ENCODE measurements around the gene DPY19L3. TPM values are rescaled to one million over a fixed set of nuclear protein-coding genes. Genes with fewer than 3 reads are reported as not detected.

The DPY19L3 gene
- total and polyA plus RNA-seq, 2 donors (not counting 1 experiment from before 2014, with no cell fraction given): 14.0 to 40.0 TPM

DNA sequence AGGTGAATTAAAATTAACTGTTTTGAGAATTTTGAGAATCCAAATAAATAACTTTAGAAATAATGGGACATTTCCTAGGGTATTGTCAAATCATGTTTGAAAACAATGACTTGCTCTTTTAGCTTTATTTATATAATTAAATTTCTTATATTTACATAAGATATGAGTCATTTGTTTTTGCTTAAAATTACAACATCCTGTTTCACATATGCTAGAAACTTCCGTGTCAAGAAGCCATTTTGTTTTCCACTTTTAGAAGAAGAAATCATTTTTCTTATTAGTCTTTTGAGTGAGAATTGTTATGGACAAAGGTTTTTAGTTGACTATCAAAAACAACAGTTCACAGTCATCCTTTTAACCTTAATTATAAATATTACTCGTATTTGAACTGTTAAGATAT lies 48.2 kb downstream of the DPY19L3 start:
- peaks cover 21% of the 10 kb centered on the region for H3K4me1 Mint-ChIP-seq
- H3K27ac Mint-ChIP-seq: no peak overlapping the region
- no peaks in the 10 kb centered on the region for H3K27me3 Mint-ChIP-seq
- H3K9me3 Mint-ChIP-seq (ENCODE audit: insufficient read depth): no peaks in the 10 kb centered on the region
- intact Hi-C loops (cut with micrococcal nuclease): no loop called here
- H3K27me3 ChIP-seq (replicated peaks in 1 of 4; ENCODE audit: control extremely low read depth in 1 of 4, control insufficient read depth in 3 of 4, insufficient read depth in 4 of 4, low read length in 3 of 4): no peaks in the 10 kb centered on the region
- TF ChIP-seq, protein P1, sequence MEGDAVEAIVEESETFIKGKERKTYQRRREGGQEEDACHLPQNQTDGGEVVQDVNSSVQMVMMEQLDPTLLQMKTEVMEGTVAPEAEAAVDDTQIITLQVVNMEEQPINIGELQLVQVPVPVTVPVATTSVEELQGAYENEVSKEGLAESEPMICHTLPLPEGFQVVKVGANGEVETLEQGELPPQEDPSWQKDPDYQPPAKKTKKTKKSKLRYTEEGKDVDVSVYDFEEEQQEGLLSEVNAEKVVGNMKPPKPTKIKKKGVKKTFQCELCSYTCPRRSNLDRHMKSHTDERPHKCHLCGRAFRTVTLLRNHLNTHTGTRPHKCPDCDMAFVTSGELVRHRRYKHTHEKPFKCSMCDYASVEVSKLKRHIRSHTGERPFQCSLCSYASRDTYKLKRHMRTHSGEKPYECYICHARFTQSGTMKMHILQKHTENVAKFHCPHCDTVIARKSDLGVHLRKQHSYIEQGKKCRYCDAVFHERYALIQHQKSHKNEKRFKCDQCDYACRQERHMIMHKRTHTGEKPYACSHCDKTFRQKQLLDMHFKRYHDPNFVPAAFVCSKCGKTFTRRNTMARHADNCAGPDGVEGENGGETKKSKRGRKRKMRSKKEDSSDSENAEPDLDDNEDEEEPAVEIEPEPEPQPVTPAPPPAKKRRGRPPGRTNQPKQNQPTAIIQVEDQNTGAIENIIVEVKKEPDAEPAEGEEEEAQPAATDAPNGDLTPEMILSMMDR (IDR thresholded peaks at IDR 0.05): no peak
- no peak for TF ChIP-seq EZH2 (IDR thresholded peaks at IDR 0.05; ENCODE audit: borderline replicate concordance, insufficient read depth, low read depth, low read length, poor library complexity, severe bottlenecking)
- H3K9ac ChIP-seq (ENCODE audit: low read length): no peak overlapping the region
- H2AFZ ChIP-seq (ENCODE audit: insufficient read depth, low read depth, low read length, poor library complexity, severe bottlenecking): no peak overlapping the region
- no peaks in the 10 kb centered on the region for H3K79me2 ChIP-seq (ENCODE audit: control insufficient read depth, insufficient read depth, low read length)
- no peaks in the 10 kb centered on the region for H3K4me1 ChIP-seq (ENCODE audit: control insufficient read depth in 2 of 2, insufficient read depth in 2 of 2, low read length in 2 of 2)
- H3K27ac ChIP-seq (ENCODE audit: low read length in 2 of 2): no peak overlapping the region
- no peak overlapping the region for H3K4me3 ChIP-seq (ENCODE audit: control extremely low read depth in 1 of 5, extremely low read depth in 1 of 5, insufficient read depth in 1 of 5, low read depth in 2 of 5, low read length in 4 of 5)
- no peak for DNase-seq
- CTCF ChIA-PET: no interaction called here
- POLR2A ChIA-PET: no interaction called here
- no peak for ATAC-seq (ENCODE audit: low read depth)
- no peaks in the 10 kb centered on the region for H4K20me1 ChIP-seq (ENCODE audit: control insufficient read depth, insufficient read depth, low read length, poor library complexity, severe bottlenecking)
- no peak overlapping the region for H3K4me3 Mint-ChIP-seq
- no peaks in the 10 kb centered on the region for H3K9me3 ChIP-seq (ENCODE audit: control extremely low read depth in 1 of 3, control insufficient read depth in 2 of 3, insufficient read depth in 1 of 3, low read length in 2 of 3)
- H3K36me3 ChIP-seq (replicated peaks in 1 of 2; ENCODE audit: control extremely low read depth in 1 of 2, control insufficient read depth in 1 of 2, extremely low read depth in 1 of 2, insufficient read depth in 2 of 2, low read length in 1 of 2): peaks cover 4 to 7% of the 10 kb centered on the region in 2 experiments
- H3K4me2 ChIP-seq (replicated peaks; ENCODE audit: low read depth, low read length, poor library complexity, severe bottlenecking): no peak overlapping the region
- no CpG with 5 or more reads among the region's 2 CpGs for WGBS (ENCODE audit: insufficient coverage)

DNA sequence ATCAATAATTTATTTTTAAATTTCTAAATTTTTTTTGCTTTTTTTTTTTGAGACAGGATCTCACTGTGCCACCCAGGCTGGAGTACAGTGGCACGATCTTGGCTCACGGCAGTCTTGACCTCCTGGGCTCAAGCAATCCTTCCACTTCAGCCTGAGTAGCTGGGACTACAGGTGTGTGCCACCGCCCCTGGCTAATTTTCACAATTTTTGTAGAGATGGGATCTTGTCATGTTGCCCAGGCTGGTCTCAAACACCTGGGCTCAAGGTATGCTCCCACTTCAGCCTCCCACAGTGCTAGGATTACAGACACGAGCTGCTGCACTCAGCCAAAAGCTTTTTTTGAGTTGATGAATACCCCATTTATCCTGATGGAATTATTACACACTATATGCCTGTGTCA lies 50.8 kb downstream of the DPY19L3 start:
- no peaks in the 10 kb centered on the region for H3K79me2 ChIP-seq (ENCODE audit: control insufficient read depth, insufficient read depth, low read length)
- no peak overlapping the region for H3K9ac ChIP-seq (ENCODE audit: low read length)
- no peaks in the 10 kb centered on the region for H3K4me1 ChIP-seq (ENCODE audit: control insufficient read depth in 2 of 2, insufficient read depth in 2 of 2, low read length in 2 of 2)
- no peaks in the 10 kb centered on the region for H3K9me3 Mint-ChIP-seq (ENCODE audit: insufficient read depth)
- no peaks in the 10 kb centered on the region for H3K9me3 ChIP-seq (ENCODE audit: control extremely low read depth in 1 of 3, control insufficient read depth in 2 of 3, insufficient read depth in 1 of 3, low read length in 2 of 3)
- CTCF ChIA-PET: no interaction called here
- no peak overlapping the region for H3K4me3 Mint-ChIP-seq
- H3K27ac ChIP-seq (ENCODE audit: low read length in 2 of 2): no peak overlapping the region
- TF ChIP-seq, protein P1 (IDR thresholded peaks at IDR 0.05): no peak
- TF ChIP-seq EZH2 (IDR thresholded peaks at IDR 0.05; ENCODE audit: borderline replicate concordance, insufficient read depth, low read depth, low read length, poor library complexity, severe bottlenecking): no peak
- no peak overlapping the region for H3K4me2 ChIP-seq (replicated peaks; ENCODE audit: low read depth, low read length, poor library complexity, severe bottlenecking)
- peaks cover 10% of the 10 kb centered on the region for H3K4me1 Mint-ChIP-seq
- no peak overlapping the region for H3K27ac Mint-ChIP-seq
- H4K20me1 ChIP-seq (ENCODE audit: control insufficient read depth, insufficient read depth, low read length, poor library complexity, severe bottlenecking): no peaks in the 10 kb centered on the region
- 100% methylated on average over 3 of the region's 4 CpGs for WGBS (ENCODE audit: insufficient coverage)
- peaks cover 4 to 9% of the 10 kb centered on the region in 2 experiments for H3K36me3 ChIP-seq (replicated peaks in 1 of 2; ENCODE audit: control extremely low read depth in 1 of 2, control insufficient read depth in 1 of 2, extremely low read depth in 1 of 2, insufficient read depth in 2 of 2, low read length in 1 of 2)
- H3K27me3 ChIP-seq (replicated peaks in 1 of 4; ENCODE audit: control extremely low read depth in 1 of 4, control insufficient read depth in 3 of 4, insufficient read depth in 4 of 4, low read length in 3 of 4): no peaks in the 10 kb centered on the region
- no peaks in the 10 kb centered on the region for H3K27me3 Mint-ChIP-seq
- no peak overlapping the region for H3K4me3 ChIP-seq (ENCODE audit: control extremely low read depth in 1 of 5, extremely low read depth in 1 of 5, insufficient read depth in 1 of 5, low read depth in 2 of 5, low read length in 4 of 5)
- POLR2A ChIA-PET: no interaction called here
- intact Hi-C loops (cut with micrococcal nuclease): no loop called here
- H2AFZ ChIP-seq (ENCODE audit: insufficient read depth, low read depth, low read length, poor library complexity, severe bottlenecking): no peak overlapping the region
- DNase-seq: no peak
- no peak for ATAC-seq (ENCODE audit: low read depth)

Measured in B cell (primary cell).